ENCODE measurements around the gene NBPF3. TPM values are rescaled to one million over a fixed set of nuclear protein-coding genes. Genes with fewer than 3 reads are reported as not detected.
A peak's percentile ranks its signal among the peaks of the same experiment; 100 is the strongest.

NBPF3 gene
- total and polyA plus RNA-seq, 5 donors = 1.9 to 7.9 (median 4.8) TPM

DNA sequence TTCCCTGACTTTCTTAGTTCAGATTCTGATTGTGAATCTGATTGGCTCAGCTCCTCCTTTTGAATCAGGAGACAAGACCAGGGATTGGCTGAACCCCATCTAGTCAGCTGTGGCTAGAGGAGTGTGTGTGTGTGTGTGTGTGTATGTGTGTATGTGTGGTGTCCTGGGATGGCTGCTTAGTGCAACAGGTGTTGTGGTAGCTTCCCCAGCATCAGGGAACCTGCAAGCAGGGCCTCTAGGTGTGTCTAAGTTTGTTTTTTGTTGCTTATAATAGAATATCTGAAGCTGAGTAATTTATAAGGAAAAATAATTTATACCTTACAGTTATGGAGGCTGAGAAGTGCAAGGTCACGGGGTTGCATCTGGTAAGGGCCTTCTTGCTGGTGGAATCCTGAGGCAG is 56.1 kb downstream of the NBPF3 start:
- Histone ChIP-seq H3K9me3 (ENCODE audit: control insufficient read depth, low read length) (no peaks in the 10 kb centered on the region), H3K27ac (ENCODE audit: low read length) (no peak overlapping the region), H3K27me3 (ENCODE audit: control insufficient read depth, insufficient read depth) (no peaks in the 10 kb centered on the region), H3K4me3 (ENCODE audit: low read length) (no peak overlapping the region), H3K4me1 (ENCODE audit: control insufficient read depth, insufficient read depth, low read length) (no peaks in the 10 kb centered on the region)
- WGBS = 89% methylated on average over 1 of the region's 1 CpG
- intact Hi-C loops (cut with DNase I) = no loop called here
- DNase-seq (no peak), ATAC-seq (no peak)

DNA sequence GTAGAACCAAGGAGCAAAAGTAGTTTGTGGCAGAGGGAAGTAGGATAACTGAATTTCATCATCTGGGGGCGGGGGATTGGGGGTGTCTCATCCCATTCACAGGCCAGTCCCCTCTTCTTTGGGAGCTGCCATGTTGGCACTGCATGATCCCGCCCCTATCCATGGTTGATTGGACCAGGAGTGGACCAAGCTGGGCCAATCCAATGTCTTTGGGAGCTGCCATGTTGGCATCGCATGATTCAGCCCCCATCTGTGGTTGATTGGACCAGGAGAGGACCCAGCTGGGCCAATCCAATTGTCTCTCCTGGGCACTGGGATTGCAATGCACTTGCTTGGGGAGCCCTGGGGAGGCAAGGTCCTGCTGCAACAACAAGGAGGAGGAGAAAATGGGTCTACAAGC is 56.9 kb downstream of the NBPF3 start:
- no peak overlapping the region for H3K4me3 ChIP-seq (ENCODE audit: low read length)
- DNase-seq = no peak
- no peak overlapping the region for H3K27ac ChIP-seq (ENCODE audit: low read length)
- intact Hi-C loops (cut with DNase I) = no loop called here
- WGBS = 91% methylated on average over 3 of the region's 3 CpGs
- H3K27me3 ChIP-seq (ENCODE audit: control insufficient read depth, insufficient read depth) = no peaks in the 10 kb centered on the region
- no peaks in the 10 kb centered on the region for H3K9me3 ChIP-seq (ENCODE audit: control insufficient read depth, low read length)
- no peaks in the 10 kb centered on the region for H3K4me1 ChIP-seq (ENCODE audit: control insufficient read depth, insufficient read depth, low read length)
- ATAC-seq = no peak

DNA sequence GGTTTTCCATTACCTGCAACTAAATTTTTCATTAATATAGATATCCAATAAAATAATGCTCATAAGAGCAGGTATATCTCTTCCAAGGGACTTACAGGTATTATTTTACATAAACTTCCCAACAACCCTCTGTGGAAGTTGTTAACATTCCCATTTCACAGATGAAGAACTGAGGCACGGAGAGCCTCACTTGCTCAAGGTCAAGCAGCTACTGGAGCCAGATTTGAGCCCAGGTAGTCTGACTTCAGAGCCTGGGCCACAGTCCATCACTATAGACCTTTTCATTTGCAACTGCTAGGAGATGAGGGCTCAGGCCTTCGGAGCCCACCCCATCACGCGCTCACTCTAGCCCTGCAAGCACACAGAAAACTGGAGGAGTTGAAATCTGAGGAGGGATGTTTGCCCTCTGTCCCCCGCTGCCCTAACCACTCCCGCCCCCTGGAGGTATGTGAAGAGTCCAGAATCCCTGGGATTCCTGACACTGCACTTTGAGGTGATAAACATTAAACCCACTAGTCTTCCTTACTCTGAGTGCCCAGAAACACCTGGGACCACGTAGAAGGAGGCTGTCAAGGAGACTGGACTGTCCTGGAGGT is 57.6 kb downstream of the NBPF3 start:
- no peak overlapping the region for H3K4me3 ChIP-seq (ENCODE audit: low read length)
- WGBS = 55% methylated on average over 7 of the region's 7 CpGs

DNA sequence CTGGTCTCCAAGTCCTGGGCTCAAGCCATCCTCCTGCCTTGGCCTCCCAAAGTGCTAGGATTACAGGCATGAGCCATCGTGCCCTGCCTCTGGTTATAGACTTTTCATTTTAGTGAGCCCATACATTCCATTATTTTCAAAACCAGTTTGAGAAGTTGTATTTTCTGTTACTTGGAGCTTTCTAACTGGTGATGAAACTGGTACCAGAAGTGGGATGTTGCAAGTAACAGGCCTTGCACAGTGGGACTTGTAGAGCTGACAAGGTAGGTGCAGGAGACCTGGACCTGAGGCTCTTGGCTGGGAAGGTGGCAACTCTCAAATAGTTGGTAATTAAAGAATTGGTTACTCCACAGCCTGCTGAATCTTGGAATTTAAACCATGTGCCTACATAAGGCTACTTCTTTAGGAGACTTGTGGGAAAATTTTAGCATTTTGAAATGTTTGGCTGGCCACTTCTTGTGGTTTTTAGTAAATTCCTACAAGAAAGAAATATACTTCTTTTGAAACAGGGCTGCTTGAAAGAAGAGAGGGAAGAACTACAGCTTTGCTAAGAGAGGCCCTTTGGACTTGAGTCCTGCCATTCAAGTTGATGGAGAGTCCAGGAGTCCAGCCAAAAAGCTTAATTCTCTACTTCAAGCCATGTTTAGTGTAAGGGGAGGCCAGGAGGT is 59.5 kb downstream of the NBPF3 start:
- Histone ChIP-seq H3K4me1 (ENCODE audit: control insufficient read depth, insufficient read depth, low read length) (no peaks in the 10 kb centered on the region), H3K4me3 (ENCODE audit: low read length) (no peak overlapping the region), H3K27me3 (ENCODE audit: control insufficient read depth, insufficient read depth) (no peaks in the 10 kb centered on the region), H3K27ac (ENCODE audit: low read length) (no peak overlapping the region), H3K9me3 (ENCODE audit: control insufficient read depth, low read length) (no peaks in the 10 kb centered on the region)
- WGBS = 96% methylated on average over 1 of the region's 1 CpG
- DNase-seq (no peak), ATAC-seq (no peak)
- intact Hi-C loops (cut with DNase I) = no loop called here

More for the DNA sequence above, 57.6 kb downstream of the NBPF3 start:
- Histone ChIP-seq H3K4me1 (ENCODE audit: control insufficient read depth, insufficient read depth, low read length) (no peaks in the 10 kb centered on the region), H3K9me3 (ENCODE audit: control insufficient read depth, low read length) (no peaks in the 10 kb centered on the region), H3K27ac (ENCODE audit: low read length) (no peak overlapping the region), H3K27me3 (ENCODE audit: control insufficient read depth, insufficient read depth) (no peaks in the 10 kb centered on the region)
- no peak for ATAC-seq
- intact Hi-C loops (cut with DNase I) = no loop called here
- DNase-seq = no peak

DNA sequence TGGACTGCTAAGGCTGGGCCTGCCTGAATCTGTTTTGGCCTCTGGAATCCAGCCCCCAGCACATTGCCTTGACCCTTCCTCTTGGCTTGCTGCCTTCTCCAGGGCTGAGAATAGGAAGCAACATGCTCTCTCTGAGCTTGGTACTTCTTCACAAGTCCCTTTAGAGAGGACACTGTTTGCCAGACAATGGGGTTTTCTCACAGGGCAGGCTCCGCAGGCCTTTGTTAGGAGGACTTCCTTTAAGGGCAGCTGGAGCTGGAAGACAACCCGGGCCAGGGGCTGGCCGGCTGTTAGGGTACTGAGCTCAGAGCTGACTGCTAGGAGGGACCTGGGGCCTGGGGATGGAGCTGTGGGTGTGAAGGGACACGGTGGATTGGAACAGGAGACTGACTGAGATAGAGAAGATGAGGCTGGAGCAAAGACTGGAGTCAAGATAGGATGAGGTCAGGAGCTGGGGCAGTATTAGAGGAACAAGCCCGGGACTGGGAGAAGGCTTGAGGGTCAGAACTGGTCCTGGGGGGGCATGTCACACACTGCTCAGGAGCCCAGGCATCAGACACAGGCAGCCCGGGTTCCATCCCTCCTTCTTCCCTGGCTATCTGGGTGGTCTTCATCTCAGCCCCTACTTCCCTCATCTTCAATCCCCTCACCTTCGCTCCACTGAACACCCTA is 63.9 kb downstream of the NBPF3 start:
- no peak for ATAC-seq
- Histone ChIP-seq H3K9me3 (ENCODE audit: control insufficient read depth, low read length) (no peaks in the 10 kb centered on the region), H3K27ac (ENCODE audit: low read length) (no peak overlapping the region), H3K4me1 (ENCODE audit: control insufficient read depth, insufficient read depth, low read length) (no peaks in the 10 kb centered on the region), H3K27me3 (ENCODE audit: control insufficient read depth, insufficient read depth) (no peaks in the 10 kb centered on the region), H3K4me3 (ENCODE audit: low read length) (no peak overlapping the region)
- no peak for DNase-seq
- intact Hi-C loops (cut with DNase I) = no loop called here
- 57% methylated on average over 7 of the region's 7 CpGs for WGBS

DNA sequence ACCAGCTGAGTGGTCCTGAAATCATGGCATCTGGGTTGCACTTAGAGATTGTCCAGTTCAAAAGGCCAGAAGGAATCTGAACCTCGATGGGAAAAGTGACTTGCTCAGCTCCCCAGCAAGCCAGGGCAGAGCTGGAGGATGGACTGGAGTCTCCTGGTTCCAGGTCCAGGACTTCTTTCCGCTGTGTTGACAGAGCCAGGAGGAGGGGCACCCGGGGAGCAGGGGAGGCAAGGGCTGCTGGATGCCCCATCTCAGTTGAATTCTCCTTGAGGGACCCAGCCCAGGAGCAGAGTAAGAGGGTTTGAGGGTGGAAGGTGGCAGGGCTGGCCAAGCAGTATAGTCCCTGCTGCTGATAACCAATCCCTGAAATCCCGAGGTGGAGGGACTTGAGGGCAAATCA is 66.9 kb downstream of the NBPF3 start:
- Histone ChIP-seq H3K4me3 (ENCODE audit: low read length) (no peak overlapping the region), H3K27ac (ENCODE audit: low read length) (no peak overlapping the region), H3K27me3 (ENCODE audit: control insufficient read depth, insufficient read depth) (no peaks in the 10 kb centered on the region), H3K4me1 (ENCODE audit: control insufficient read depth, insufficient read depth, low read length) (peaks cover 8% of the 10 kb centered on the region), H3K9me3 (ENCODE audit: control insufficient read depth, low read length) (no peaks in the 10 kb centered on the region)
- ATAC-seq (no peak), DNase-seq (no peak)
- intact Hi-C loops (cut with DNase I) = loop anchor here in 1 of 4 donors (5.0 kb wide), 1 partner anchor 65 kb away; no protein-coding TSS in a partner anchor
- WGBS = 62% methylated on average over 4 of the region's 4 CpGs

DNA sequence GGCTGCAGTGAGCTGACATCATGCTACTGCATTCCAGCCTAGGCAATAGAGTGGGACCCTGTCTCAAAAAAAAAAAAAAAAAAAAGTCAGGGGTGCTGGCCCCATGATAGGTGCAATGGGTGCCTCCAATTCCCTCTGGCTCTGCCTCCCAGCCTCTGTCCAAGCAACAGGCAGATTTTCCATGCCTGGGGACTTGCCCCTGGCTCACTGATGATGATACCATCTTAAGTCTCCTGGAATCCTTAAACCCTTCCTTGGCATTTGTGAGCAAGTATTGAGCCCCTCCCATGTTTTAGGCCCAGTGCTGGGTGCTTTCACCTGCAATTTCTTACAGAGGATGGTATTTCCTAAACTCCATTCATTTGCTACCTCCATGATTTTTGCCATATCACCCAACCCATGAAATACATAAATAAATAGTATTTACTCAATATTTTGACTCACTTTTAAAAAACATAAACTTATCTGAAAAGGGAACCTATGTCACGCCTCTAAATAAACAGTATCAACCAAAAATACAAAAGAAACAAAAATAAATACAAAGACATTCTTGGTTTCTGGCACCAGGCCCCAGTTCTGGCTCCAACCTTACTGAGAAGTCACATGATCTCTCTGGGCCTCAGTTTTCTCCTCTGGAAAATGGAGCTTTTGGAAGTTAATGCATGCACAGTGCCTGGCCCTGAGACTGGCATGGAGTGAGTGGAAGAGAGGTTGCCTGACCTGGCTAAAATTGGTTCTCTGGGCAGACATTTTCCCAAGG is 67.8 kb downstream of the NBPF3 start:
- intact Hi-C loops (cut with DNase I) = loop anchor here (2.0 to 5.0 kb wide), 4 partner anchors 59 to 149 kb away; no protein-coding TSS in a partner anchor
- ATAC-seq (no peak), DNase-seq (no peak)
- no peaks in the 10 kb centered on the region for H3K27me3 ChIP-seq (ENCODE audit: control insufficient read depth, insufficient read depth)
- H3K4me1 ChIP-seq (ENCODE audit: control insufficient read depth, insufficient read depth, low read length) = peaks cover 8% of the 10 kb centered on the region
- H3K9me3 ChIP-seq (ENCODE audit: control insufficient read depth, low read length) = no peaks in the 10 kb centered on the region
- 91% methylated on average over 1 of the region's 1 CpG for WGBS
- H3K4me3 ChIP-seq (ENCODE audit: low read length) = no peak overlapping the region
- no peak overlapping the region for H3K27ac ChIP-seq (ENCODE audit: low read length)

DNA sequence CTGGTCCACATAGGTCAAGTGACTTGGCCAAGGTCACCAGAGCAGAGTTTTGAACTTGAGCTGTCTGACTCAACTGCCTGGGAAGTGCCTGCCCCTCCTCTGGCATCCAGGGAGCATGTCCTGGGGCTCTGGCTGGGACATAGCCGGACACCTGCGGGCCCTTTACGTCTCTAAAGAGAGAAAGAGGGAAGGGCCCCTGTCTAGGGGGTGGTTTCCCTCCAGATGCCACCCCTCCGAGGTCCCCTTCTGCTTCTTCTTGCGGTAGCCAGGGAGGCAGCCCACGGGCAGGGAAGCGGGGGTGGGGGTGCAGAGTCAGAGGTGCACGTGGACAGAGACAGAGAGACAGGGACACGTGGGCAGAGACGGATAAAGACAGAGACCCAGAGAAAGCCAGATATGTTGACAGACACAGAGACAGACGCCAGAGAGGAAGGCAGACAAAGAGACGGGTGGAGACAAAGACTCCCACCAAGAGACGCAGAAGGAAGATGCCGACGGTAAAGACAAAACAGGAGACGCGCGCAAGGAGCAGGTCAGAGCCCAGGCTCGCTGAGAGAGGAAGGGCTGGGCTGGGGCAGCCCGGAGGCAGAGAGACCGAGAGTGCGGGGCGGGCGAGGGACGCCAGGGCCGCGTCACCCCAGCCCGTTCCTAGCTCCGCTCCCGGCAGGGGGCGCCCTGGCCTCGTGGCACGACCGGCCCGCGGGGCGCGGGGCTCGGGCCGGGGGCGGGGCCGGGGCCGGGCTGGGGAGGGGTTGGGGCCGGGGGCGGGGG is 68.8 kb downstream of the NBPF3 start:
- DNase-seq = peak; percentile 79 to 93 (median 89)
- peaks cover 8% of the 10 kb centered on the region for H3K4me1 ChIP-seq (ENCODE audit: control insufficient read depth, insufficient read depth, low read length)
- H3K27me3 ChIP-seq (ENCODE audit: control insufficient read depth, insufficient read depth) = no peaks in the 10 kb centered on the region
- no peaks in the 10 kb centered on the region for H3K9me3 ChIP-seq (ENCODE audit: control insufficient read depth, low read length)
- H3K27ac ChIP-seq (ENCODE audit: low read length) = no peak overlapping the region
- WGBS = 6% methylated on average over 45 of the region's 45 CpGs
- peak overlapping the region; percentile 43 for H3K4me3 ChIP-seq (ENCODE audit: low read length)
- intact Hi-C loops (cut with DNase I) = loop anchor here (2.0 to 5.0 kb wide), 4 partner anchors 58 to 148 kb away; no protein-coding TSS in a partner anchor
- peak; percentile 81 to 84 for ATAC-seq

DNA sequence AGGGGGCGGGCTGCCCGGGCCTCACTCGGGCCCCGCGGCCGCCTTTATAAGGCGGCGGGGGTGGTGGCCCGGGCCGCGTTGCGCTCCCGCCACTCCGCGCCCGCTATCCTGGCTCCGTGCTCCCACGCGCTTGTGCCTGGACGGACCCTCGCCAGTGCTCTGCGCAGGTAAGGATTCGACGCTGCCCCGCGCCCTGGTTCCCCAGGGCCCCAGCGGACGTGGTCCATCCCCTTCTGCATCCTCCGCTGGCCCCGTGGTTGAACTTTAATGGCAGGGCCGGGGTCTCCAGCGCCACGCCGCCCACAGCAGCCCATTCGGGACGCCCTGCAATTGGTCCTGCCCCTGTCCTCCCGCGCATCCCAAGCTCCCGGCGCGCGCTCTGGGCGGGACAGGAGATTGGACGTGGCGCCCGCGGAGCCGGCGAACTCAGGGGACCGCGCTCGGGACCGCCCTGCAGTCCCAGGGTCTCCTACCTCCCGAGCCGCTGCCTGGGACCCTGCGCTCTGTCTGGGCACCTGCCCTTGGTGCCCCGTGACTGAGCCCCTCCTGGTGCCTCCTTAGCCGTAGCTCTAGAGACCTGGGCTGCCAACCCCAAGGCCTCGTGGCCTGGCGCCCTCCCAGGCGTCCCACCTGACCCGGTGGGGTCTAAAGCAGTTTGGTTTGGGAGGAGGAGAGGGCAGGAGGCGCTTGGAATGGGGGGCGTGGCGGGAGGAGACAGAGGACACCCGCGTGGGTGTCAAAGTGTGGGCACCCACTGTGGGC is 69.6 kb downstream of the NBPF3 start, which contains the start of gene ALPL:
TSS of gene ALPL (plus strand) at position 73 of the 762 bp plus-strand sequence. CDS start 44,659 bp downstream, outside the sequence.
- Histone ChIP-seq H3K9me3 (ENCODE audit: control insufficient read depth, low read length) (no peaks in the 10 kb centered on the region), H3K27ac (ENCODE audit: low read length) (no peak within 1 kb of the TSS), H3K4me1 (ENCODE audit: control insufficient read depth, insufficient read depth, low read length) (peaks cover 8% of the 10 kb centered on the region), H3K27me3 (ENCODE audit: control insufficient read depth, insufficient read depth) (no peaks in the 10 kb centered on the region), H3K4me3 (ENCODE audit: low read length) (peak within 1 kb of the TSS; percentile 43)
- WGBS = 8% methylated on average over 66 of the region's 67 CpGs
- ATAC-seq (peak in 1 of 2 donors; percentile 41), DNase-seq (peak; percentile 33 to 61 (median 58))
- intact Hi-C loops (cut with DNase I) = loop anchor here (2.0 to 10.0 kb wide), 5 partner anchors 57 to 147 kb away; no protein-coding TSS in a partner anchor

Measured in right cardiac atrium (tissue), 5 donors.